ENCODE results near the gene HMGB1. TPM values are rescaled to one million over a fixed set of nuclear protein-coding genes. Genes with fewer than 3 reads are reported as not detected.
A peak's percentile ranks its signal among the peaks of the same experiment; 100 is the strongest.

HMGB1 gene
- total RNA-seq, 4 donors from 2014 or later = 105 to 255 (median 186) TPM

DNA sequence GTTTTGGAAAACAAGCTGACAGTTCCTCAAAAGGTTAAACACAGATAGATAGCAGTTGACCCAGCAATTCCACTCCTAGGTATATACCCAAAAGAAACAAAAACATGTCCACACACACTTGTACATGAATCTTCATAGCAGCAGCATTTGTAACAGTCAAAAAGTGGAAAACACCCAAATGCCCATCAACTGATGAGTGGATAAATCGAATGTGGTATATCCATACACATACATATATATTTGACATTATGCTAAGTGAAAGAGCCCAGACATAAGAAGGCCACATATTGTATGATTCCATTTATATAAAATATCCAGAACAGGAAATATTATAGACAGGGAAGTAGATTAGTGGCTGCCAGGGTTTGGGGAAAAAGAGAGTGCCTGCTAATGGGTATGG is 7.9 kb upstream of the HMGB1 start:
- Histone ChIP-seq H3K9me3 (no peaks in the 10 kb centered on the region), H3K36me3 (no peaks in the 10 kb centered on the region), H3K4me1 (peaks cover 0 to 4% (median 0%) of the 10 kb centered on the region in 4 donors), H3K27ac (no peak overlapping the region), H3K27me3 (no peaks in the 10 kb centered on the region), H3K4me3 (no peak overlapping the region)
- TF ChIP-seq, protein P1, sequence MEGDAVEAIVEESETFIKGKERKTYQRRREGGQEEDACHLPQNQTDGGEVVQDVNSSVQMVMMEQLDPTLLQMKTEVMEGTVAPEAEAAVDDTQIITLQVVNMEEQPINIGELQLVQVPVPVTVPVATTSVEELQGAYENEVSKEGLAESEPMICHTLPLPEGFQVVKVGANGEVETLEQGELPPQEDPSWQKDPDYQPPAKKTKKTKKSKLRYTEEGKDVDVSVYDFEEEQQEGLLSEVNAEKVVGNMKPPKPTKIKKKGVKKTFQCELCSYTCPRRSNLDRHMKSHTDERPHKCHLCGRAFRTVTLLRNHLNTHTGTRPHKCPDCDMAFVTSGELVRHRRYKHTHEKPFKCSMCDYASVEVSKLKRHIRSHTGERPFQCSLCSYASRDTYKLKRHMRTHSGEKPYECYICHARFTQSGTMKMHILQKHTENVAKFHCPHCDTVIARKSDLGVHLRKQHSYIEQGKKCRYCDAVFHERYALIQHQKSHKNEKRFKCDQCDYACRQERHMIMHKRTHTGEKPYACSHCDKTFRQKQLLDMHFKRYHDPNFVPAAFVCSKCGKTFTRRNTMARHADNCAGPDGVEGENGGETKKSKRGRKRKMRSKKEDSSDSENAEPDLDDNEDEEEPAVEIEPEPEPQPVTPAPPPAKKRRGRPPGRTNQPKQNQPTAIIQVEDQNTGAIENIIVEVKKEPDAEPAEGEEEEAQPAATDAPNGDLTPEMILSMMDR (IDR thresholded peaks at IDR 0.05) = no peak
- TF ChIP-seq EP300 (IDR thresholded peaks at IDR 0.05) (no peak), POLR2A (IDR thresholded peaks at IDR 0.05) (no peak)
- DNase-seq (ENCODE audit: low spot score in 2 of 2) = no peak
- 95 to 100% methylated on average over 1 of the region's 1 CpG for WGBS, 2 donors

GRCh38 chr13:30466841-30467252 is 1.1 kb upstream of the HMGB1 start:
- Histone ChIP-seq H3K9me3 (no peaks in the 10 kb centered on the region), H3K36me3 (peaks cover 0 to 9% (median 0%) of the 10 kb centered on the region in 3 donors), H3K4me1 (peaks cover 0 to 30% (median 18%) of the 10 kb centered on the region in 4 donors), H3K4me3 (no peak overlapping the region), H3K27me3 (no peaks in the 10 kb centered on the region), H3K27ac (no peak overlapping the region)
- TF ChIP-seq EP300 (IDR thresholded peaks at IDR 0.05) (no peak), POLR2A (IDR thresholded peaks at IDR 0.05) (no peak)
- TF ChIP-seq, protein P1 (IDR thresholded peaks at IDR 0.05) = no peak
- WGBS, 2 donors = 45 to 47% methylated on average over 4 of the region's 4 CpGs
- no peak for DNase-seq (ENCODE audit: low spot score in 2 of 2)

DNA sequence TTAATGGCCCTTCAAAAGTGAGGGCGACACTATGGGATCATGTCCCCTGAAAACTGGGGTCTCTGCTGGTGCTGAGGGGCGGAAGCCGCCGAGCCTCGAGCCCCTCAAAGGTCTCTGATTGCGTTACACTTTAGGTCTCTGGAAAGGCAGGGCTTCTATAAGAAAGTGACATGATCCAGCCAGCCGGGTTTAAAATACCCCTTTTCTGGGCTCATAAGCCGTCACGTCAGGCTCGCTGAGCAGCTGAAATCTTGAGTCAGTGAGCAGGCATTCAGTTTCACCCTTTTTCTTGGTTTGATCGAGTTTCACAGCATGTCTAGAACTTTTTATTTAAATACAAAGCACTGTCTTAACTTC is 600 bp upstream of the HMGB1 start:
- TF ChIP-seq POLR2A (IDR thresholded peaks at IDR 0.05) (no peak), EP300 (IDR thresholded peaks at IDR 0.05) (no peak)
- TF ChIP-seq, protein P1 (IDR thresholded peaks at IDR 0.05) = no peak
- Histone ChIP-seq H3K27me3 (no peaks in the 10 kb centered on the region), H3K4me1 (peaks cover 0 to 35% (median 23%) of the 10 kb centered on the region in 4 donors), H3K4me3 (peak overlapping the region in 1 of 4 donors; percentile 100), H3K9me3 (no peaks in the 10 kb centered on the region), H3K36me3 (peaks cover 0 to 11% (median 0%) of the 10 kb centered on the region in 3 donors), H3K27ac (peak overlapping the region in 1 of 4 donors; percentile 100)
- no peak for DNase-seq (ENCODE audit: low spot score in 2 of 2)
- WGBS, 2 donors = 1 to 3% methylated on average over 11 of the region's 11 CpGs

DNA sequence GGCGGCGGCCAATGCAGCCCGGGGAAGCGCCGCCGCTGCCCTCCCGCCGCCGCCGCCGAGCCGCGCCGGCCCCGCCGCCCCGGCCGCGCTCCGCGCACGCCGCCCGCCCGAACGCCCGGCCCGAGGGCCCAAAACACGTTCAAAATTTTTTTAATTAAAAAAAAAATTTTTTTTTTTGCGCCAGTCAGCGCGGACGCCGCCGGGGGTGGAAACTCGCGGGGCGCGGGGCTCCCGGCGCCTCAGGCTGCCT is 468 bp downstream of the HMGB1 start:
- Histone ChIP-seq H3K4me3 (peak overlapping the region; percentile 43 to 100 (median 91)), H3K36me3 (peaks cover 0 to 11% (median 0%) of the 10 kb centered on the region in 3 donors), H3K4me1 (peaks cover 0 to 37% (median 24%) of the 10 kb centered on the region in 4 donors), H3K27me3 (no peaks in the 10 kb centered on the region), H3K27ac (peak overlapping the region; percentile 91 to 100 (median 100)), H3K9me3 (no peaks in the 10 kb centered on the region)
- DNase-seq (ENCODE audit: low spot score in 2 of 2) = no peak
- no peak for TF ChIP-seq EP300 (IDR thresholded peaks at IDR 0.05)
- no peak for TF ChIP-seq POLR2A (IDR thresholded peaks at IDR 0.05)
- WGBS, 2 donors = 0 to 1% methylated on average over 7 to 41 of the region's 41 CpGs

DNA sequence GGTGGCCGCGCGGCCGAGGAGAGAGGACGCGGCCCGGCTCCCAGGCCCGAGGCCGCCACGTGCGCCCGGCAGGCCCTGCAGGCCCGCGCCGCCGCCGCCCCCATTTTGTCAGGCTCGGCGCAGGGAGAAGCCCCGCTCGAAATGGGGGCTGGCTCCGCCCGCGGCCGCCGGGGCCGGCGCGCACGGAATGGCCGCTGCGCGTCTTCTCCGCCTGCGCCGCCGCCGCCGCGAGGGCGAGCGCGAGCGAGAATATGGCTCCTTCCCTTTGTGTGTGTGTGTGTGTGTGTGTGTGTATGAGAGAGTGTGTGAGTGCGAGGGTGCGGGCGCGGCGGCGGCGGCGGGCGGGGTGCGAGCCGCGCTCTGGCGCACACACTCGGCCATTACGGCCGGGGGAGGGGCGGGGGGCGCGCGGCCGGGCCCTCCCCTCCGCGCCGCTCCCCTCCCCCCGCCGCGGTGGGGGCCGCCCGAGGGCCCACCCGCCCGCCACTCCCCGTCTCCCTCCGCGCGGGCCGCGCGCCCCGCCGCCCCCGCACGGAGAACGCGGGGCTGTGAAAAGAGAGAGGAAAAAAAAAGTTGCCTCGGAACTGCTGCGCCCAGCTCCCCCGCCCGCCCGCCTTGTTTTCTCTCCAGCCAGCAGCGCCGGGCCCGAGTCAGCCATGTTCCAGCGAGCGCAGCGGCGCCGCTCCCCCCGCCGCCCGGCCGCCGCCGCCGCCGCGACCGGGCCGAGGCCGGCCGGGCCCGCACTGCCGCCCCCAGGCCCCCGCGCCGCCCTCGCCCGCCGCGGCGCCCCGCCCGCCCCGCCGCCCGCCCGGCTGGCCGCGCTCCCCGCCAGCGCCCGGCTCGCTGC is 1.0 kb downstream of the HMGB1 start:
- H3K27ac ChIP-seq = peak overlapping the region; percentile 94 to 99 (median 98)
- peaks cover 0 to 11% (median 0%) of the 10 kb centered on the region in 3 donors for H3K36me3 ChIP-seq
- peak overlapping the region; percentile 59 to 100 (median 76) for H3K4me3 ChIP-seq
- TF ChIP-seq EP300 (IDR thresholded peaks at IDR 0.05) (peak in 1 of 2 donors; percentile 51), POLR2A (IDR thresholded peaks at IDR 0.05) (peak; percentile 80 to 86)
- TF ChIP-seq, protein P1 (IDR thresholded peaks at IDR 0.05) = peak in 3 of 5 experiments; percentile 3 to 61 (median 42)
- peaks cover 0 to 39% (median 24%) of the 10 kb centered on the region in 4 donors for H3K4me1 ChIP-seq
- no peaks in the 10 kb centered on the region for H3K9me3 ChIP-seq
- DNase-seq (ENCODE audit: low spot score in 2 of 2) = peak; percentile 50 to 65
- WGBS, 2 donors = 0% methylated on average over 12 to 18 of the region's 136 CpGs
- H3K27me3 ChIP-seq = no peaks in the 10 kb centered on the region
